GM15510 (cell line): Measurements from ENCODE around the gene CTSV.
A peak's percentile ranks its signal among the peaks of the same experiment; 100 is the strongest.

Source experiments
- POLR2A ChIP-seq: IDR thresholded peaks from 3 replicates; pipeline ENCODE4 v1.6.1; 2011; ENCODE audit warnings: borderline replicate concordance; ENCODE audit not compliant: insufficient read length; ENCODE audit errors: extremely low read depth

The CTSV gene

DNA sequence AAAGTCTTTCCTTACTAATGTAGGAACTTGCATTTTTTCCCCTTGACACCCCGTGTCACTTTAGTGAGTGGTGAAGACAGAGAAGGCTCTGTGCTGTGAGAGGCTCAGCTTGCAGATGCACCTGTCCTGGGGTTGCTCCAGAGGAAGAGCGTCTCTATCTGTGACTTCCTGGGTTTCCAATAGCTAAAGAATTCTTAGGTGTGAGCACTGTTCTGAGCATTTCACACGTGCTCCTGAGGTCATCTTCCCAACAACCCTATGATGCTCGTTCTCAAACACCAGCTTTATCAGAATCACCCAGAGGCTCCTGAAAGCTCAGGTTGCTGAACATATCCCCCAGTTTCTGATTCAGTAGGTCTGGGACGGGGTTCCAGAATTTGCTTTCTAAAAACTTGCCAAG is 6.4 kb upstream of the CTSV start:
- no peak for TF ChIP-seq POLR2A

DNA sequence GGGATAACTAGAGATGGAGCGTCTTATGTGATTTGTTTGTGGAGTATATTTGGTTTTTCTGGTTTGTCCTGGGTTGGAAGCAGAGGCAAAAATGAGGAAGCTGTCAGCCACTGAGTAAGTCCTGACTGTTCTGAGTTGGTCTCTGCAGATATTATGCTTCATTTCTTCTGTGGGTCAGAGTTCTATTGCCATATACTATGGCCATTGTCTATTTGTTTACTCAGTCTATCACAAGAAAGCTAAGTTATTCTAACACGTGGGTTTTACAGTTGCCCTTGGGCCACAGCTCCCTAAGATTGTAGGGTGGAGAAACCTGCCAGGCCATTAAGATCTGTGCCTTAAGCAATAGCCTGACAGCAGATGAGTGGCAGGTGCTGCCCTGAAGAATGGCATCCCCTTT is 3.0 kb upstream of the CTSV start:
- TF ChIP-seq POLR2A, result no peak

DNA sequence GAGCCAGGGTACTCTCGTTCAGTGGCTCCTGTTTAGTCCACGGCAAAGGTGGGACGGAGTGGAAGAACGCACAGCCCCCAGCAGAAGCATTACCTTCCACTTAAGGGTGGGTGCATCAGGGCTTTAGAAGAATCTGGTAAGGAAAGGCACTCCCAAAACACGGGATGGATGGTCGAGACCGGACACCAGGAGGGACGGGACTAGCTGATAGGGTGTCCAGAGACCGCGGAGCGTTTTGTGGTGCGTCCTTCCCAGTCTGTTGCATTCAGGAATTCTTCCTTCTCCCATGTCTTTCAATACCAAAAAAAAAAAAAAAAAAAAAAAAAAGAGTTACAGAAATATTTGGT is 545 bp upstream of the CTSV start:
- TF ChIP-seq POLR2A, result no peak

DNA sequence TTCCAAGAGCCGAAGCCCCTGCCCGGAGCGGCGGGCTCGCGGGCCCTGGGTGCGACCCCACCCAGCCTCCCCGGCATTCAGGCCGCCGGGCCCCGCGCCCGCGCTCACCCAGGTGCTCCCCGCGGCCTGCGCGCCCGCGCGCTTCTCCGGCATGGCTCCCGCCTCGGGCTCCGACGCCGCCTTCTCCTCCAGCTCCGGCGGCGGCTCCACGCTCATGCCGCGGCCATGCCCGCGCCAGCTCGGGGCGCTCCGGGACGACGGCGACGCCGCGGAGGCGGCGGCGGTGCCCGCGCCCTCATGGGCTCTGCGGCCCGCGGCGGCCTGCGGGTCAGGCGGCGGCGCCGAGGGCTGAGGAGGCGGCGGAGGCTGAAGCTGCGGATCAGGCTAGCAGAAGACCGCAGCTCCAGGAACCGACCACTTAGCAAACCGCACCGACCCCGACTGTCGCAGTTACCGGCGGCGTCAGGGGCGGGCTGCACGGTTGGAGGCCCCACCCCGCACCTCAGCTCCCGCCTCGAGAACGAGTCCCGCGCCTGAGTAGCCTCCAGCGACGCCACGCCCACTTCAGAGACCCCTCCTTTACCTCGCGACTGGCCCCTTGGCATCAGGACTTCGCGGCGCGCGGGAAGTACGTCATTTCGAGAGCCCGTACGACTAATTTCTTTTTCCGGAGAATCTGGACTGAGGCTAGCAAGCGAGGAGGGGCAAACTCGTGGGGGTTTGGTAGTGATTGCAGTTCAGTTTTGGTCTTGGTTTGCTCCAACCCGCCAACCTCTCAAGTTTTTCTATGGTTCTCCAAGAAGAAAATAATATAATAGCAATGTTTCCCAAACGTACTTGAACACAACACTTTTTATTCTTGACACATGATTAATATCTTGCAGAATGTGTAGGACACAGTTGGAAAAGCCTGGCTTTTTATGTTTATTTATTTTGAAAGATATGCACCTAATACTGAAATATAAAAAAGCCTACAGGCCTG is 25.5 kb downstream of the CTSV start:
- peak; percentile 48 for TF ChIP-seq POLR2A
